Activated T-cell treated with anti-CD3 and anti-CD28 coated beads for 48 hours (primary cell): Measurements from ENCODE around the gene CPTP.

Source experiments
- DNase-seq: peaks from one replicate; pipeline ENCODE4 v3.0.0-alpha.2; 2020; ENCODE audit warnings: low read depth

Gene CPTP

GRCh38 chr1:1336446-1336845 lies 11.8 kb downstream of the CPTP start:
- no peak for DNase-seq

GRCh38 chr1:1336931-1337792 lies 12.6 kb downstream of the CPTP start:
- DNase-seq: no peak

- peak; percentile 43 for DNase-seq
Measured at GRCh38 chr1:1337793-1338147, 13.2 kb downstream of the CPTP start.

GRCh38 chr1:1338278-1338677 lies 13.7 kb downstream of the CPTP start:
- DNase-seq: no peak

GRCh38 chr1:1340185-1340584 lies 15.6 kb downstream of the CPTP start:
- no peak for DNase-seq

GRCh38 chr1:1340791-1341548 lies 16.4 kb downstream of the CPTP start:
- DNase-seq: no peak

GRCh38 chr1:1341549-1342021 lies 17.0 kb downstream of the CPTP start:
- no peak for DNase-seq

GRCh38 chr1:1342061-1342562 lies 17.5 kb downstream of the CPTP start:
- DNase-seq: no peak

- DNase-seq: no peak
Measured at GRCh38 chr1:1342584-1343115, 18.0 kb downstream of the CPTP start.

- DNase-seq: no peak
Measured at GRCh38 chr1:1343811-1344421, 19.3 kb downstream of the CPTP start.

GRCh38 chr1:1344655-1345361 lies 20.2 kb downstream of the CPTP start:
- DNase-seq: peak; percentile 63

- DNase-seq: no peak
Measured at GRCh38 chr1:1345384-1345783, 20.8 kb downstream of the CPTP start.

- DNase-seq: no peak
Measured at GRCh38 chr1:1345860-1346500, 21.4 kb downstream of the CPTP start.

GRCh38 chr1:1346501-1346890 lies 21.9 kb downstream of the CPTP start:
- no peak for DNase-seq

GRCh38 chr1:1347026-1347595 lies 22.5 kb downstream of the CPTP start:
- no peak for DNase-seq

GRCh38 chr1:1347663-1348419 lies 23.2 kb downstream of the CPTP start:
- no peak for DNase-seq

GRCh38 chr1:1348420-1349255 lies 24.0 kb downstream of the CPTP start:
- DNase-seq: no peak

GRCh38 chr1:1349256-1350012 lies 24.8 kb downstream of the CPTP start, which contains the start of gene DVL1:
DVL1 (minus strand) TSS chr1:1349418; CDS start chr1:1349065, 353 bp downstream.
- peak; percentile 64 for DNase-seq
